MM.1S (cell line): ENCODE results near the gene PPP5C.

Experiments used
- EZH2phosphoT487 ChIP-seq: fragments of 300-600 bp; sonication (generic); IDR thresholded peaks from 2 replicates; pipeline ENCODE4 v1.6.1; 2018; ENCODE audit warnings: antibody characterized with exemption, low read length
- TF ChIP-seq, protein P1 (sequence below): fragments of 300-600 bp; sonication (generic); IDR thresholded peaks from 2 replicates; pipeline ENCODE4 v1.5.1; 2016; ENCODE audit warnings: antibody characterized with exemption, low read length, mixed read lengths

DNA sequence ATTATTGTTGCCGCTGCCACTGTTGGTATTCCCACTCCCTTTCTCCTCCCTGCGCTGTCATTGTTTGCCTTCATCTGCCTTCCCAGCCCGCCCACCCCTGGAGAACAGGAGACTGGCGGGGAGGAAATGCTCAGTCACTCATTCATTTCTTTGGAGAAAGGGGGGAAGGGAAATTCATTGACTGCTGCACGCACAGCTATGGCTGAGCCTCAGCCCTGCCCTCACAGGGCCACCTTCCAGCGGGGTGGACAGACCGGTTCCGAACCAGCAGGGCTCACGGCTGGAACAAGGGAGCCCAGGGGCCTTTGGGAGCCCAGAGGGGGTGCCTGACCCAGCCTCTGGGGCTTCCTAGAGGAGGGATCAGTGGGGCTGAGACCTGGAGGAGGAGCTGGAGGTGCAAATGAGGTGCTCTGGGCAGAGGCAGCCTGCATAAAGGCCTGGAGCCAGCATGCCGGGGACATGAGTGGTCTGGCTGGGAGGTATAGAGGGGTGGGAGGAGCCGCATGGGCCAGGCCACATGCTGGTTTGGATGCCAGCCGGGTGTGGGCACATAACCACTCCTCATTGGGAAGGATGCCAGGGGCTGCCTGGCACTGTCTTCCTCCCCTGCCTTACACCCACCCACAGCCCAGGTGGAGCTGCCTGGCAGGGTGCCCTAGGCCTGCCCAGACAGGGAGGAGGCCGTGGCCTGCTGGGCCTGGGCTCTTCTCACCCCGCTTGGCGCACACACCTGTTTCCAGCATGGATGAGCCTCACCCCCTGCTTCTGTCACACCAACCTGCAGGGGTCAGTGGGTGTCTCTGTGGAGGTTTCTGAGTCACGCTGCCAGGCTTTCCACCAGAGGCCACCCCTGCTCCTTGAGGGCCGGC lies 26.8 kb downstream of the PPP5C start:
- TF ChIP-seq, protein P1, sequence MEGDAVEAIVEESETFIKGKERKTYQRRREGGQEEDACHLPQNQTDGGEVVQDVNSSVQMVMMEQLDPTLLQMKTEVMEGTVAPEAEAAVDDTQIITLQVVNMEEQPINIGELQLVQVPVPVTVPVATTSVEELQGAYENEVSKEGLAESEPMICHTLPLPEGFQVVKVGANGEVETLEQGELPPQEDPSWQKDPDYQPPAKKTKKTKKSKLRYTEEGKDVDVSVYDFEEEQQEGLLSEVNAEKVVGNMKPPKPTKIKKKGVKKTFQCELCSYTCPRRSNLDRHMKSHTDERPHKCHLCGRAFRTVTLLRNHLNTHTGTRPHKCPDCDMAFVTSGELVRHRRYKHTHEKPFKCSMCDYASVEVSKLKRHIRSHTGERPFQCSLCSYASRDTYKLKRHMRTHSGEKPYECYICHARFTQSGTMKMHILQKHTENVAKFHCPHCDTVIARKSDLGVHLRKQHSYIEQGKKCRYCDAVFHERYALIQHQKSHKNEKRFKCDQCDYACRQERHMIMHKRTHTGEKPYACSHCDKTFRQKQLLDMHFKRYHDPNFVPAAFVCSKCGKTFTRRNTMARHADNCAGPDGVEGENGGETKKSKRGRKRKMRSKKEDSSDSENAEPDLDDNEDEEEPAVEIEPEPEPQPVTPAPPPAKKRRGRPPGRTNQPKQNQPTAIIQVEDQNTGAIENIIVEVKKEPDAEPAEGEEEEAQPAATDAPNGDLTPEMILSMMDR = no peak
- TF ChIP-seq EZH2phosphoT487 = no peak
